ENCODE measurements around the gene CD8B. TPM values are rescaled to one million over a fixed set of nuclear protein-coding genes. Genes with fewer than 3 reads are reported as not detected.

The CD8B gene
- total RNA-seq, 1 experiment from 2014 or later: 0.47 TPM

Other genes with a start within 250 kb of the CD8B start
- 16.1 TPM for gene RNF103, start 238.0 kb downstream of the CD8B start, total RNA-seq (2021; ENCODE audit: unreplicated experiment)
- 32.4 TPM for gene RMND5A, start 141.6 kb downstream of the CD8B start, total RNA-seq (2021; ENCODE audit: unreplicated experiment)
- 0.76 TPM for gene CD8A, start 71.0 kb downstream of the CD8B start, total RNA-seq (2021; ENCODE audit: unreplicated experiment)
- 0.32 TPM for gene RGPD1, start 80.2 kb upstream of the CD8B start, total RNA-seq (2021; ENCODE audit: unreplicated experiment)
- gene PLGLB1, start 160.0 kb upstream of the CD8B start, total RNA-seq (2021; ENCODE audit: unreplicated experiment): 1.3 TPM